IPS-20b (cell line): ENCODE data around the gene NKAPL.

Experiments used
- H3K27ac ChIP-seq: one replicate; pipeline ENCODE4 v1.5.1; 2013; ENCODE audit warnings: low read length
- H3K27me3 ChIP-seq: 2 replicates; pipeline ENCODE4 v1.6.1; 2013; ENCODE audit warnings: mild to moderate bottlenecking, low read length, inconsistent platforms; ENCODE audit not compliant: insufficient read depth
- H3K36me3 ChIP-seq: 2 replicates; pipeline ENCODE4 v1.6.1; 2013; ENCODE audit warnings: low read depth, mild to moderate bottlenecking, inconsistent platforms, low read length, moderate library complexity; ENCODE audit not compliant: insufficient read depth
- H3K4me1 ChIP-seq: 2 replicates; pipeline ENCODE4 v1.6.1; 2013; ENCODE audit warnings: mild to moderate bottlenecking, control low read depth, inconsistent platforms, low read length, moderate library complexity; ENCODE audit not compliant: insufficient read depth
- H3K4me3 ChIP-seq: 2 replicates; pipeline ENCODE4 v1.5.1; 2013; ENCODE audit warnings: mild to moderate bottlenecking, low read length, inconsistent platforms
- H3K9ac ChIP-seq: 2 replicates; pipeline ENCODE4 v1.6.1; 2013; ENCODE audit warnings: low read depth, mild to moderate bottlenecking, inconsistent platforms, low read length, moderate library complexity
- H3K9me3 ChIP-seq: 2 replicates; pipeline ENCODE4 v1.6.1; 2013; ENCODE audit warnings: mild to moderate bottlenecking, low read depth, low read length, inconsistent platforms; ENCODE audit not compliant: insufficient read depth

Gene NKAPL

DNA sequence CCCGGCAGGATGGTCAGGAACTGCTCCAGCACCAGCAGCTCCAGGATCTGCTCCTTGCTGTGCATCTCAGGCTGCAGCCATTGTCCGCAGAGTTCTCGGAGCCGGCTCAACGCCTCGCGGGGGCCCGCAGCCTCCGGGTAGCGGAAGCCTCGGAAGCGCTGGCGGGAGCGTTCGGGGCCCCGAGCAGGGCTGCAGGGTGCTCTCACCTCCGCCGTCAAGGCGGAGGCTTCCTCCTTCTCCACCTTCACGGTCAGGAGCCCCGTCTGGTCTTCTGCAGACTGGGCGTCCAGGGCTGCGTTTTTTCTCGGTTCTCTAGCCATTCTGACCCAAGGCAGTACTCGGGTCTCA lies 7.5 kb upstream of the NKAPL start:
- Histone ChIP-seq H3K9ac (peak overlapping the region; percentile 89; the same call in 1 of the 2 replicates), H3K9me3 (no peaks in the 10 kb centered on the region), H3K4me3 (peak overlapping the region; percentile 94), H3K36me3 (peaks cover 25% of the 10 kb centered on the region), H3K4me1 (no peaks in the 10 kb centered on the region), H3K27ac (no peak overlapping the region), H3K27me3 (no peaks in the 10 kb centered on the region)

DNA sequence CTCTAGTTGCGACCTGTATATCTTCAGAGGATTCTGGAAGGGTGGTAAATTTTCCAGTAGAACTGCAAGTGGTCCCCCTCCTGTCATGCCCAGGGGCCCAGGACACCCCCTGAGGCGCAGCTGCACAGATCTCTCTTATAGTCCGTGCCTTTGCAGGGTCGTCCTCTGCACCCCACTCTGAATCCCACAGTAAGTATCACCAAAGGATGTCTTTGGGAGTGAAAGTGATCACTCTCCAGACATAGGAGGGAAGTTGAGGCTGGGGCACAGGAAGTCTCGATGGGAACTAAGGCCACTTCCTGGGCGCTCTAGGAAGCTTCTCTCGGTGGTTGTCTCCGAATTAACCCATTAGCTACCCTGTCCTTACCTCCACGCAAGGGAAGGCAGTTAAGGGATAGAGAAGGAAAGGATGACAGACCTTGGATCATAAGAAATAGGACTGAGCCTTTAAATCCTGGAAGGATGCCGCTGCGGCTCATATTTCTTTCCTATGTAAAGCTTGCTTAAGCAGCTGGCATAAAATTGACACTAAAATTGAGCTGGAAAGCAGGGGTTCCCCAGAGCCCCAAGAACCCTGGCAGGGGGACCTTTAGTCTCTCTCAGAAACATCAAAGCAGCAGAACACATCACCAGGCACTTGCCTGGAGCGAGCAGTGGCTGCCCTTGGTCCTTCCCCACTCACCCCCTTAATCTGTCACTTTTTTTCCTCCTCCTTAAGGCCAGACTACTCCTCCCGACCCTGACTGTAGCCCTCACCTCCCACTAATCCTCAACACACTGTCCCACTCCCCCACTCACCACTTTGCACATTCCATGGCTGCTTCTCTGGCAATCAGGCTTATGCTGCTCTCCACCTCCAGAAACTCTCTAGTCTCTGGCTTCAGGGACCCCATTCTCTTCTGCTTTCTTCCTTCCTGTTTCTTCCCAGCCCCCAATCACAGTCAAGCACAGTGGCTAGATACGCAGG lies 6.8 kb upstream of the NKAPL start, which contains the start of gene ZKSCAN4:
Gene ZKSCAN4 (minus strand): TSS at position 261 of the 967 bp plus-strand sequence. CDS start 289 bp downstream, outside the sequence.
- H3K36me3 ChIP-seq: peaks cover 19% of the 10 kb centered on the region
- H3K27ac ChIP-seq: no peak within 1 kb of the TSS
- H3K27me3 ChIP-seq: no peaks in the 10 kb centered on the region
- peak within 1 kb of the TSS; percentile 89; the same call in 1 of the 2 replicates for H3K9ac ChIP-seq
- H3K4me1 ChIP-seq: no peaks in the 10 kb centered on the region
- peak within 1 kb of the TSS; percentile 94 for H3K4me3 ChIP-seq
- no peaks in the 10 kb centered on the region for H3K9me3 ChIP-seq

DNA sequence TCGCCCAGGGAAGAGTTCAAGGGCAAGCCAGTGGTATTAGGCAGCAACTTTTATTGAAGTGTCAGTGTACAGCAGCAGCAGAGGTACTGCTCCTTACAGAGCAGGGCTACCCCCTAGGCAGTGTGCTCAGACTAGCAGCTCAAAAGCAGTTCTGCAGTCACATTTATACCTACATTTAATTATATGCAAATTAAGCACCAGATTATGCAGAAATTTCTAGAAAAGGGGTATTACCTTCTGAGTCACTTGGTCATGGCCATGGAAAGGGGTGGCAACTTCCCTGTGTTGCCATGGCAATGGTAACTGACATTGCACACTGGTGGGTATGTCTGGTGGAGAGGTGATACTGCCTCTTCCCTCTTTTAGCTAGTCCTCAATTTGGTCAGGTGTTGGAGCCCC lies 5.0 kb upstream of the NKAPL start:
- H3K9me3 ChIP-seq: no peaks in the 10 kb centered on the region
- no peaks in the 10 kb centered on the region for H3K4me1 ChIP-seq
- H3K4me3 ChIP-seq: no peak overlapping the region
- H3K36me3 ChIP-seq: peaks cover 7% of the 10 kb centered on the region
- H3K27ac ChIP-seq: no peak overlapping the region
- H3K9ac ChIP-seq: no peak overlapping the region
- H3K27me3 ChIP-seq: no peaks in the 10 kb centered on the region

DNA sequence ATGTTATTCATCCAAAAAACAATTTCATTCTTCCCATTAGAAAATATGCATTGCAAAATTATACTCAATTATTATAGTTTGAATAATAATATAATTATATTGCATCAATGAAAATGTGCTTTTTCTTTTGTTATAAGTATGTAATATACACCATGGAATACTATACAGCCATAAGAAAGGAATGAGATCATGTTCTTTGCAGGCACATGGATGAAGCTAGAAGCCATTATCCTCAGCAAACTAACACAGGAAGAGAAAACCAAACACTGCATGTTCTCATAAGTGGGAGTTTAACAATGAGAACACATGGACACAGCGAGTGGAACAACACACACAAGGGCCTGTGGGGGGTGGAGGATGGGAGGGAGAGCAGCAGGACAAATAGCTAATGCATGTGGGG lies 2.1 kb upstream of the NKAPL start:
- peaks cover 8% of the 10 kb centered on the region for H3K27me3 ChIP-seq
- H3K4me3 ChIP-seq: no peak overlapping the region
- no peaks in the 10 kb centered on the region for H3K4me1 ChIP-seq

DNA sequence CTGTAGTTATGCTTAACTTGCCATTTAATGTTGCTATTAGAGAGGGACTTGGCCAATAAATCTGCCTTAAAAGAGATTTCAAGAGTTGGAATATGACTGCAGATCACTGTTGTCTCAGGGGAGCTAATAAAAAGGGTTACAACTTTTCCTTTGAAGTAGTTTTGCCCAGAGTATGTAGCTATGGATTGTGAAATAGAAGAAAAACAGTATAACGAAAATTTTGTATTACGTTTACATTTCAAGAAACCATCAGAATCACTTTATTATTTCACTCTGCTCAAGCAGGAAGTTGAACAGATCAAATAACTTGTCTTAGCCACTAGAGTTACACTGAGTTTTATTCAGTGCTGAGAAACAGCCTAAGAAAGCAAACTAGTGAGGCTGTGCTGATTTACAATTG lies 4.8 kb downstream of the NKAPL start:
- Histone ChIP-seq H3K27ac (no peak overlapping the region), H3K27me3 (peaks cover 21% of the 10 kb centered on the region), H3K36me3 (no peaks in the 10 kb centered on the region), H3K9me3 (no peaks in the 10 kb centered on the region), H3K9ac (no peak overlapping the region), H3K4me1 (peaks cover 4% of the 10 kb centered on the region; the same call in 1 of the 2 replicates), H3K4me3 (no peak overlapping the region)

More for the DNA sequence above, 2.1 kb upstream of the NKAPL start:
- no peaks in the 10 kb centered on the region for H3K36me3 ChIP-seq
- no peak overlapping the region for H3K27ac ChIP-seq
- H3K9me3 ChIP-seq: no peaks in the 10 kb centered on the region
- H3K9ac ChIP-seq: no peak overlapping the region

DNA sequence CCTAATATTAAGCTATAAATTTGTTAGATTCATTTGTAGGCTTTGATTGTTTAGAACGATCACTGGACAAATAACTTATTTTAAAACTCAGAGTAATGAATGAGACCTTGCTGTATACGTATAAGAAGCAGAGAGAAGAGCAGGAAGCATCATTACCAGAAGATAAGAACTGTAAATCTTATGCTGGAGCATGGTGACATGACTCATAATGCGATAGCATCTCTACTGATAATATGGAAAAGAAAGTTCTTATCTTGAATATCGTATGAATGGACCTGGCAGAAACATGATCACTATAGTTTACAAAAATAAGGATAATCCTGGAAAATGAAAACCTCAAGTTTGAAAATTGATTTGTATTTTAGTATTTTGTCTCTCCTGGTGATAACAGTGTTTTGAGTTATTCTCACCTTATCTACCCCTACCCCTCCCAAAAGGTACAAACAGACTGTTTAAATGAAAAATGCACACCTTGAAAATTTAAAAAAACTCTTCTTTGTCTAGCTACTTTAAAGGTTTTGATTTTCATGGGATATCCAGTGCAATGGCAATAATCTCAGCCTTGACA lies 5.8 kb downstream of the NKAPL start:
- Histone ChIP-seq H3K27me3 (peaks cover 21% of the 10 kb centered on the region), H3K9me3 (no peaks in the 10 kb centered on the region), H3K27ac (no peak overlapping the region), H3K4me3 (no peak overlapping the region), H3K9ac (no peak overlapping the region), H3K4me1 (peaks cover 4% of the 10 kb centered on the region; the same call in 1 of the 2 replicates), H3K36me3 (no peaks in the 10 kb centered on the region)

DNA sequence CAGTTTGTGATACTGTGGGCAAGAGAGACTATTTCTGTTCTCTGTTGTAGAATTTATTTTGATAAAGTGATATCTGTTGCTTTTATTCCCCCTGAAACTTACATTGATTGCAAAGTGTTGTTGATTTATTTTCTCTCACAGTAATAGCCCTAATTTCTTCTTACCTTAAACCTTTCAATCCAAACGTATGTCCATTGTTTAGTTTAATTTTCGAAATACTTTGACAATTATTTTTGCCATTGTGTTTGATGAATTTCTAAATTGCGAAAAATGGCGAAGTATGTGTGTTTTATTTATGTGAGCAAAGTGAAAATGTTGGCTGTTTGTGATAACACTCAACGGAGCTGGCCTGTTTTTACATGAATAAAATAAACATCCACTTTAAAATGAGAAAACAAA lies 7.5 kb downstream of the NKAPL start:
- Histone ChIP-seq H3K27ac (peak overlapping the region; percentile 28), H3K27me3 (peaks cover 16% of the 10 kb centered on the region), H3K36me3 (no peaks in the 10 kb centered on the region), H3K4me3 (peak overlapping the region; percentile 93), H3K9ac (peak overlapping the region; percentile 87), H3K4me1 (peaks cover 4% of the 10 kb centered on the region; the same call in 1 of the 2 replicates), H3K9me3 (no peaks in the 10 kb centered on the region)

DNA sequence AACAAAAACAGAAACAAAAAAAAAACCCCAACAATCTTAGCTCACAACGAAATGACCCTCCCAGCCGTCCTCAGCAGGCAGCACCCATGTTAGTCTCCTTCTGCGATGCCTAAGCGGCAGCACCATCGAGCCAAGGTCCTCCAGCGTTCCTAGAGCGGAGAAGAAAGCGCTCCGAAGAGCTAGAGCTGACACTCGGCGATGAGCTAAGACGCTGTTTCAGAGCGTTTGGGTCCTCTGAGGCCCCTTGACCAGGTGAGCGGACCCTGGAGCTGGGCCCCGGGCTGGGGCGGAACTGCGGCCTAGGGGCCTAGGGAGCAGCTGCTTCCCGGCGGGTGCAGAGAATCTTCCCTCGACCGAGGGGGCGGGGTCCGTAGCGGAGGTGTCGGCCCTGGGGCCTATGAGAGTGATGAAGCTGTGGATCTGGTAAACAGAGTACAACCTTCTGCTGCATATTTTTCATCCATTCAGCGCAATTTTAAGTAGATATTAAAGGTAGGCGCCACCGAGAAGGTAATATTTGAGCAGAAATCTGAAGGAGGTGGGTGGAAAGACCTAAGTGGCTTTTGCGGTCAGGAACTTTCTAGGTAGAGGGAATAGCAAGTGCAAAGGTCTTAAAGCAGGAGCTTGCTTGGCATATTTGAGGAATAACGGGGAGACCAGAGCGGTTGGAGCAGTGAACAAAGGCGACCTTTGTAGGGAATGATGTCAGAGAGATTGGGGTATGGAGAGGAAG lies 8.0 kb downstream of the NKAPL start, which contains the start of gene ZSCAN26:
Gene ZSCAN26 (plus strand): TSS at position 182 of the 733 bp plus-strand sequence. CDS start 4,777 bp downstream, outside the sequence.
- Histone ChIP-seq H3K36me3 (peaks cover 5% of the 10 kb centered on the region), H3K27me3 (peaks cover 12% of the 10 kb centered on the region), H3K4me1 (peaks cover 4% of the 10 kb centered on the region; the same call in 1 of the 2 replicates), H3K4me3 (peak within 1 kb of the TSS; percentile 93), H3K9ac (peak within 1 kb of the TSS; percentile 87), H3K9me3 (no peaks in the 10 kb centered on the region), H3K27ac (peak within 1 kb of the TSS; percentile 28)

DNA sequence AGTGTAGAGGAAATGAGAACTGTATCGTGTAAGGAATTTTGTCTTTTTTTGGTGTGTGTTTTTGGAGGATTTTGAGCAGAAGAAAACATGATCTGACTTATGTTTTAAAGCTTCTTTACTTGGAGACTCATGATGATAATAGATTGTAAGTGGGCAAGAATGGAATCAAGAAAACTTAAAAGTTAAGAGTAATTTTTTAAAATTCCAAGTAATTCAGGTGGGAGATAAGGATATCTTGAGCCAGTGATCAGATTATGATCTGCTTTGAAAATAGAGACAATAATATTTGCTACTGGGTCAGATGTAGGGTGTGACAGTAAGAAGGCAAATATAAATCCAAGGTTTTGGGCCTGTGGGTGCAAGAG lies 8.6 kb downstream of the NKAPL start:
- H3K27ac ChIP-seq: peak overlapping the region; percentile 28

DNA sequence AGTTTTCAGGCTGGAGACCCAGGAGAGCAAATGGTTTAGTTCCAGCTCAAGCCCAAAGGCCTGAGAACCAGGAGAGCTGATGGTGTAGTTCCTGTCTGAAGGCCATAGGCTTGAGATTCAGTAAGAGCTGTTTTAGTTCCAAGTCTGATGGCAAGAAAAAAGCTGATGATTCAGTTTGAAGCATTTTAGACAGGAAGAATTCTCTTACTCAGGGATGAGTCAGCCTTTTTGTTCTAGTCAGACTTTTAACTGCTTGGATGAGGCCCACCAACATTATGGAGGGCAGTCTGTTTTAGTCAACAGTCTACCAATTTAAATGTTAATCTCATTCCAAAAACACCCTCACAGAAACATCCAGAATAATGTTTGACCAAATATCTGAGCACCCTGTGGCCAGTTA lies 10.4 kb downstream of the NKAPL start:
- Histone ChIP-seq H3K9me3 (no peaks in the 10 kb centered on the region), H3K27ac (no peak overlapping the region), H3K36me3 (peaks cover 27% of the 10 kb centered on the region), H3K9ac (no peak overlapping the region), H3K4me3 (no peak overlapping the region), H3K4me1 (peaks cover 4% of the 10 kb centered on the region; the same call in 1 of the 2 replicates), H3K27me3 (no peaks in the 10 kb centered on the region)

More for the DNA sequence above, 8.6 kb downstream of the NKAPL start:
- no peaks in the 10 kb centered on the region for H3K9me3 ChIP-seq
- H3K4me3 ChIP-seq: peak overlapping the region; percentile 93
- H3K36me3 ChIP-seq: peaks cover 11% of the 10 kb centered on the region
- H3K4me1 ChIP-seq: peaks cover 4% of the 10 kb centered on the region; the same call in 1 of the 2 replicates
- peak overlapping the region; percentile 87; the same call in 1 of the 2 replicates for H3K9ac ChIP-seq
- H3K27me3 ChIP-seq: peaks cover 6% of the 10 kb centered on the region

DNA sequence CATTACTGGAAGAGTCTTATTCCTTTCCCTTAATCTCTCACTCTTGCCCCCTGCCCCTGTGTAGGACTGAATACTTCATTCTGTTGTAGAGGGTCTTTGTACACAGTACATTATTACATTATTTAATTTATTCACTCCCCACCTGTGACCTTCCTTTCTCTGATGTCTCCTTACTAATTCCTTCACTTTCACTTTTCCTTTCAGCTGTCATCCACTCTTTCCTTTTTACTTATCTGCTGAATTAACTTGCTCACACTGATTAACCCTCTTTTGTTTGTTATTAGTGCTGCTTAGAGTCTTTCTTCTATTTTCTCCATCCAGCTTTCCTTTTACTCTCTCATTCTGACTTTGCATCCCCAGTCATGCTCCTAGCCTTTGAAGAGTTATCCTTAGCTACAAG lies 15.8 kb downstream of the NKAPL start:
- Histone ChIP-seq H3K36me3 (peaks cover 55% of the 10 kb centered on the region), H3K9ac (no peak overlapping the region), H3K27ac (no peak overlapping the region), H3K4me3 (no peak overlapping the region), H3K4me1 (no peaks in the 10 kb centered on the region), H3K27me3 (no peaks in the 10 kb centered on the region), H3K9me3 (no peaks in the 10 kb centered on the region)
